A549 (cell line): ENCODE results near the gene CDH11. TPM values are rescaled to one million over a fixed set of nuclear protein-coding genes. Genes with fewer than 3 reads are reported as not detected.

Source experiments
- ATAC-seq, 2 experiments: fragments of 200-7000 bp in 1 of 2; fragments of >200 bp in 1 of 2; cut with Nextera tagmentation in 1 of 2; cut with Tn5 transposase in 1 of 2; 3 replicates each; pipeline versions ENCODE4 v1.8.0 to v1.9.1; 2018 to 2020; ENCODE audit warnings: mild to moderate bottlenecking in 1 of 2, moderate library complexity in 1 of 2
- CTCF ChIA-PET: fragments of 300-600 bp; sonication (Branson Sonifier 250); formaldehyde crosslinking; extraction: SDS; loops from one replicate; lab custom pipeline; 2021; ENCODE audit warnings: antibody characterized with exemption, inconsistent platforms; lab: Yijun Ruan, JAX
- POLR2A ChIA-PET: fragments of 350-600 bp; formaldehyde crosslinking; extraction: SDS; loops from one replicate; lab custom pipeline; 2021; ENCODE audit warnings: antibody characterized with exemption, inconsistent platforms; lab: Yijun Ruan, JAX
- DNase-seq, 2 experiments: peaks; one replicate each; pipeline versions ENCODE4 v3.0.0 to v3.0.0-alpha.2; 2011 to 2016; ENCODE audit warnings: low read depth in 1 of 2, low spot score in 1 of 2
- FAIRE-seq: peaks from 2 replicates; lab custom pipeline; 2011; peaks lifted over from hg19 to GRCh38; lab: Jason Lieb, UNC
- H3K27ac ChIP-seq, 2 experiments: fragments of >200 bp; sonication (Bioruptor Twin); formaldehyde crosslinking; 3 replicates each; pipeline ENCODE4 v1.5.1; 2016 to 2017
- H3K4me1 ChIP-seq: fragments of >200 bp; sonication (Bioruptor Twin); formaldehyde crosslinking; 3 replicates; pipeline ENCODE4 v1.6.1; 2016
- H3K4me2 ChIP-seq: fragments of >200 bp; sonication (Bioruptor Twin); formaldehyde crosslinking; 3 replicates; pipeline ENCODE4 v1.6.1; 2016
- H3K4me3 ChIP-seq: fragments of >200 bp; sonication (Bioruptor Twin); formaldehyde crosslinking; 3 replicates; pipeline ENCODE4 v1.5.1; 2016
- H3K9me3 ChIP-seq: fragments of >200 bp; sonication (Bioruptor Twin); formaldehyde crosslinking; 3 replicates; pipeline ENCODE4 v1.6.1; 2016
- ATOH8 ChIP-seq: fragments of 250-450 bp; sonication (Bioruptor Pico); IDR thresholded peaks from 2 replicates; pipeline ENCODE4 v1.5.0; 2020; ENCODE audit warnings: low read depth, mild to moderate bottlenecking, moderate library complexity
- BCL3 ChIP-seq: fragments of >200 bp; sonication (Bioruptor Twin); formaldehyde crosslinking; IDR thresholded peaks from 3 replicates; pipeline ENCODE4 v1.6.1; 2016
- BHLHE40 ChIP-seq: IDR thresholded peaks from 2 replicates; pipeline ENCODE4 v1.6.1; 2012; ENCODE audit warnings: low read depth, low read length, inconsistent platforms
- CBX2 ChIP-seq: fragments of 200-600 bp; sonication (generic); IDR thresholded peaks from 2 replicates; pipeline ENCODE4 v1.6.1; 2016; ENCODE audit warnings: low read depth, mild to moderate bottlenecking, borderline replicate concordance
- CBX8 ChIP-seq: fragments of 200-600 bp; sonication (generic); IDR thresholded peaks from 2 replicates; pipeline ENCODE4 v1.6.1; 2016
- CEBPB ChIP-seq, 2 experiments: fragments of >200 bp in 1 of 2; sonication (Bioruptor Twin) in 1 of 2; formaldehyde crosslinking in 1 of 2; IDR thresholded peaks; 2 replicates each; pipeline ENCODE4 v1.6.1; 2012 to 2016
- CHD4 ChIP-seq: fragments of 200-600 bp; sonication (generic); IDR thresholded peaks from 2 replicates; pipeline ENCODE4 v1.6.1; 2016; ENCODE audit warnings: antibody characterized with exemption, mild to moderate bottlenecking, borderline replicate concordance
- CTCF ChIP-seq: fragments of >200 bp; sonication (Bioruptor Twin); formaldehyde crosslinking; IDR thresholded peaks from 3 replicates; pipeline ENCODE4 v1.5.1; 2016
- ELK1 ChIP-seq: fragments of 150-350 bp; IDR thresholded peaks from 2 replicates; pipeline ENCODE4 v1.6.1; 2014; ENCODE audit warnings: low read depth, mild to moderate bottlenecking, low read length
- EP300 ChIP-seq, 2 experiments: fragments of >200 bp; sonication (Bioruptor Twin); formaldehyde crosslinking; IDR thresholded peaks; 2 replicates in 1 of 2; 3 replicates in 1 of 2; pipeline ENCODE4 v1.6.1; 2016 to 2017
- HES2 ChIP-seq: fragments of >200 bp; sonication (Bioruptor Twin); formaldehyde crosslinking; IDR thresholded peaks from 2 replicates; pipeline ENCODE4 v1.6.1; 2016
- HEYL ChIP-seq: fragments of 250-450 bp; sonication (Bioruptor Pico); IDR thresholded peaks from 2 replicates; pipeline ENCODE4 v1.8.0; 2021; ENCODE audit warnings: mild to moderate bottlenecking, moderate library complexity
- HOXB13 ChIP-seq: fragments of 250-450 bp; sonication (Bioruptor Pico); IDR thresholded peaks from 2 replicates; pipeline ENCODE4 v1.5.0; 2020; ENCODE audit warnings: low read depth, mild to moderate bottlenecking, moderate library complexity
- KDM1A ChIP-seq: fragments of 200-600 bp; sonication (generic); IDR thresholded peaks from 2 replicates; pipeline ENCODE4 v1.6.1; 2016; ENCODE audit warnings: low read depth, mild to moderate bottlenecking
- MAFK ChIP-seq: fragments of 450-650 bp; IDR thresholded peaks from 2 replicates; pipeline ENCODE4 v1.6.1; 2014; ENCODE audit not compliant: partially characterized antibody
- NFE2L2 ChIP-seq: fragments of 150-350 bp; conservative IDR thresholded peaks from 2 replicates; pipeline ENCODE4 v1.6.1; 2014; ENCODE audit warnings: low read length
- PBX3 ChIP-seq: IDR thresholded peaks from 2 replicates; pipeline ENCODE4 v1.6.1; 2012
- PHF8 ChIP-seq: fragments of 200-600 bp; sonication (generic); IDR thresholded peaks from 2 replicates; pipeline ENCODE4 v1.6.1; 2016; ENCODE audit warnings: low read depth, mild to moderate bottlenecking, antibody characterized with exemption, moderate library complexity, borderline replicate concordance
- POLR2AphosphoS2 ChIP-seq: conservative IDR thresholded peaks from 2 replicates; pipeline ENCODE4 v1.6.1; 2012; ENCODE audit warnings: low read length, improper control_type of control experiment, inconsistent platforms
- RCOR1 ChIP-seq: fragments of 150-350 bp; IDR thresholded peaks from 2 replicates; pipeline ENCODE4 v1.6.1; 2014; ENCODE audit warnings: antibody characterized with exemption, low read length, low read depth
- REST ChIP-seq: fragments of 200-600 bp; sonication (generic); IDR thresholded peaks from 2 replicates; pipeline ENCODE4 v1.6.1; 2016; ENCODE audit warnings: antibody characterized with exemption, mild to moderate bottlenecking, moderate library complexity
- RFX5 ChIP-seq: fragments of 450-650 bp; IDR thresholded peaks from 2 replicates; pipeline ENCODE4 v1.7.1; 2014; ENCODE audit warnings: antibody characterized with exemption, mild to moderate bottlenecking, moderate library complexity
- RNF2 ChIP-seq: fragments of 200-600 bp; sonication (generic); IDR thresholded peaks from 2 replicates; pipeline ENCODE4 v1.6.1; 2016; ENCODE audit warnings: low read depth, mild to moderate bottlenecking, antibody characterized with exemption, moderate library complexity, borderline replicate concordance
- SMC3 ChIP-seq: fragments of >200 bp; sonication (Bioruptor Twin); formaldehyde crosslinking; IDR thresholded peaks from 3 replicates; pipeline ENCODE4 v1.6.1; 2018; ENCODE audit warnings: inconsistent platforms
- TFCP2L1 ChIP-seq: fragments of 250-450 bp; sonication (Bioruptor Pico); IDR thresholded peaks from 2 replicates; pipeline ENCODE4 v1.5.0; 2021; ENCODE audit warnings: mild to moderate bottlenecking
- ZFP36 ChIP-seq: fragments of 450-650 bp; IDR thresholded peaks from 2 replicates; pipeline ENCODE4 v1.6.1; 2014; ENCODE audit warnings: borderline replicate concordance; ENCODE audit not compliant: partially characterized antibody
- ZNF302 ChIP-seq: fragments of 250-450 bp; sonication (Bioruptor Pico); IDR thresholded peaks from 2 replicates; pipeline ENCODE4 v1.9.0; 2021; ENCODE audit warnings: inconsistent platforms, mild to moderate bottlenecking, moderate library complexity
- WGBS: methylation state at CpG from one replicate; pipeline ENCODE4 v1.1.6; 2017; ENCODE audit errors: missing lambda C conversion rate; 5-methylcytosine and 5-hydroxymethylcytosine counted together
- polyA plus RNA-seq, 4 experiments: library from polyadenylated mRNA; depleted of rRNA in 3 of 4; stranded (reverse); fragments of >200 nt; fragmentation: RNase III in 1 of 4; extraction: RNeasy Plus Mini Kit Qiagen cat#74134 plus additional on column Dnase treatment in 1 of 4; gene quantifications; 2 replicates in 3 of 4; 3 replicates in 1 of 4; pipeline ENCODE4 v1.2.3, GENCODE V29; 2011 to 2017

CDH11 gene
- polyA plus RNA-seq, 2 of the 4 experiments (the other 2 are of a cell fraction): 0.72 to 1.1 TPM

GRCh38 chr16:64926476-64926875, 195.4 kb downstream of the CDH11 start:
- H3K4me2 ChIP-seq: no peak overlapping the region
- no peaks in the 10 kb centered on the region for H3K9me3 ChIP-seq
- no peak overlapping the region for H3K27ac ChIP-seq
- DNase-seq: no peak
- FAIRE-seq: no peak
- CTCF ChIA-PET: interaction anchor here (1.2 kb wide), 1 partner anchor 8 kb away, joined by 3 read pairs; no protein-coding TSS in a partner anchor
- TF ChIP-seq ZFP36 (no peak), CBX2 (no peak), TFCP2L1 (CRISPR knock-in tag) (no peak), SMC3 (no peak), RFX5 (no peak), RCOR1 (no peak), BHLHE40 (no peak), KDM1A (no peak), CBX8 (no peak), PHF8 (no peak), NFE2L2 (no peak), HES2 (no peak), RNF2 (no peak), REST (no peak), PBX3 (no peak)
- ATAC-seq: no peak
- WGBS: 56% methylated on average over 4 of the region's 4 CpGs
- H3K4me1 ChIP-seq: no peaks in the 10 kb centered on the region
- POLR2A ChIA-PET: no interaction called here
- H3K4me3 ChIP-seq: no peak overlapping the region

GRCh38 chr16:64925166-64925565, 196.7 kb downstream of the CDH11 start:
- no peaks in the 10 kb centered on the region for H3K9me3 ChIP-seq
- H3K4me1 ChIP-seq: no peaks in the 10 kb centered on the region
- CTCF ChIA-PET: no interaction called here
- no peak overlapping the region for H3K27ac ChIP-seq
- POLR2A ChIA-PET: no interaction called here
- no peak overlapping the region for H3K4me2 ChIP-seq
- no peak for TF ChIP-seq CTCF
- no peak for TF ChIP-seq ATOH8 (CRISPR knock-in tag)
- no peak for TF ChIP-seq ZNF302 (CRISPR knock-in tag)
- no peak for TF ChIP-seq ELK1
- no peak for TF ChIP-seq NFE2L2
- no peak for TF ChIP-seq CHD4
- no peak for TF ChIP-seq CEBPB (IDR thresholded peaks at IDR 0.05)
- no peak for TF ChIP-seq BCL3
- TF ChIP-seq HOXB13: no peak
- TF ChIP-seq HEYL: no peak
- no peak for TF ChIP-seq EP300 (IDR thresholded peaks at IDR 0.05)
- TF ChIP-seq POLR2AphosphoS2: no peak
- no peak for TF ChIP-seq HES2
- TF ChIP-seq MAFK: no peak
- ATAC-seq (no peak), DNase-seq (no peak), FAIRE-seq (no peak)
- H3K4me3 ChIP-seq: no peak overlapping the region
